ENCODE data around the gene PCDHA12.
"Not testable (repeated sequence)": the region's sequence is repeated elsewhere in the genome, so short reads cannot be mapped to it uniquely, and the experiment has no call there.

Gene PCDHA12

GRCh38 chr5:140875085-140876065 is at the start of gene PCDHA12:
Gene PCDHA12 (plus strand): TSS chr5:140875308. CDS start chr5:140875473, 165 bp downstream.
- DNase-seq (ENCODE audit: low read depth) = no peak

GRCh38 chr5:140827704-140828361 is 47.3 kb upstream of the PCDHA12 start, which contains the start of gene PCDHA6:
Gene PCDHA6 (plus strand): TSS chr5:140827960. CDS start chr5:140828092, 132 bp downstream.
- no peak for DNase-seq (ENCODE audit: low read depth)

GRCh38 chr5:140828362-140828737 is 46.8 kb upstream of the PCDHA12 start:
- DNase-seq (ENCODE audit: low read depth) = no peak

GRCh38 chr5:140829511-140830501 is 45.3 kb upstream of the PCDHA12 start:
- DNase-seq (ENCODE audit: low read depth) = not testable (repeated sequence)

GRCh38 chr5:140833993-140834392 is 41.1 kb upstream of the PCDHA12 start, which contains the start of gene PCDHA7:
Gene PCDHA7 (plus strand): TSS chr5:140834269. CDS start chr5:140834384, 115 bp downstream.
- no peak for DNase-seq (ENCODE audit: low read depth)

GRCh38 chr5:140834439-140835008 is 40.6 kb upstream of the PCDHA12 start:
- DNase-seq (ENCODE audit: low read depth) = not testable (repeated sequence)

- DNase-seq (ENCODE audit: low read depth) = no peak
These were observed 39.2 kb upstream of the PCDHA12 start for GRCh38 chr5:140835622-140836510.

GRCh38 chr5:140840978-140841962 is 33.8 kb upstream of the PCDHA12 start, which contains the start of gene PCDHA8:
Gene PCDHA8 (plus strand): TSS chr5:140841187. CDS start chr5:140841322, 135 bp downstream.
- DNase-seq (ENCODE audit: low read depth) = no peak

- no peak for DNase-seq (ENCODE audit: low read depth)
These were observed 32.0 kb upstream of the PCDHA12 start for GRCh38 chr5:140842798-140843733.

- DNase-seq (ENCODE audit: low read depth) = not testable (repeated sequence)
These were observed 26.7 kb upstream of the PCDHA12 start, which contains the start of gene PCDHA9 for GRCh38 chr5:140848139-140849102. Gene PCDHA9 (plus strand): TSS chr5:140848382. CDS start chr5:140848496, 114 bp downstream.

GRCh38 chr5:140849831-140850634 is 25.1 kb upstream of the PCDHA12 start:
- not testable (repeated sequence) for DNase-seq (ENCODE audit: low read depth)

GRCh38 chr5:140855772-140856674 is 19.1 kb upstream of the PCDHA12 start, which contains the start of gene PCDHA10:
Gene PCDHA10 (plus strand): TSS chr5:140855897. CDS start chr5:140856049, 152 bp downstream.
- no peak for DNase-seq (ENCODE audit: low read depth)

GRCh38 chr5:140857177-140857986 is 17.7 kb upstream of the PCDHA12 start:
- no peak for DNase-seq (ENCODE audit: low read depth)

GRCh38 chr5:140857987-140858240 is 17.2 kb upstream of the PCDHA12 start:
- DNase-seq (ENCODE audit: low read depth) = no peak

Data from T-helper 22 cell (primary cell).